HG03442 (cell line): ENCODE results near the gene IDH3G.
A peak's percentile ranks its signal among the peaks of the same experiment; 100 is the strongest.

Source experiments
- ATAC-seq: cut with Tn5 transposase; IDR thresholded peaks from one replicate; pipeline ENCODE4 v1.9.1; 2021; ENCODE audit warnings: mild to moderate bottlenecking, moderate library complexity; ENCODE audit not compliant: unreplicated experiment

The IDH3G gene

GRCh38 chrX:153773741-153774575, 20.2 kb downstream of the IDH3G start:
- no peak for ATAC-seq

GRCh38 chrX:153773218-153773611, 21.0 kb downstream of the IDH3G start:
- ATAC-seq = no peak

- no peak for ATAC-seq
Measured at GRCh38 chrX:153772316-153773217, 21.6 kb downstream of the IDH3G start.

- ATAC-seq = no peak
Measured at GRCh38 chrX:153771415-153772315, 22.5 kb downstream of the IDH3G start.

GRCh38 chrX:153770601-153771414, 23.4 kb downstream of the IDH3G start:
- ATAC-seq = no peak

GRCh38 chrX:153769865-153770600, 24.1 kb downstream of the IDH3G start:
- no peak for ATAC-seq

- ATAC-seq = no peak
Measured at GRCh38 chrX:153769158-153769864, 24.9 kb downstream of the IDH3G start.

- no peak for ATAC-seq
Measured at GRCh38 chrX:153768311-153769157, 25.6 kb downstream of the IDH3G start.

GRCh38 chrX:153767674-153768055, 26.5 kb downstream of the IDH3G start:
- no peak for ATAC-seq

- ATAC-seq = no peak
Measured at GRCh38 chrX:153766871-153767673, 27.1 kb downstream of the IDH3G start.

GRCh38 chrX:153766098-153766817, 27.9 kb downstream of the IDH3G start:
- ATAC-seq = no peak

GRCh38 chrX:153765138-153766079, 28.8 kb downstream of the IDH3G start:
- no peak for ATAC-seq

- ATAC-seq = no peak
Measured at GRCh38 chrX:153764786-153765137, 29.4 kb downstream of the IDH3G start.

GRCh38 chrX:153763989-153764755, 30.0 kb downstream of the IDH3G start, which contains the start of gene PLXNB3:
PLXNB3 (plus strand) TSS chrX:153764249; CDS start chrX:153765536, 1,287 bp downstream.
- ATAC-seq = peak; percentile 53
